CD1c-positive myeloid dendritic cell (primary cell): ENCODE measurements around the gene ZNF469.
"Not testable (repeated sequence)": the region's sequence is repeated elsewhere in the genome, so short reads cannot be mapped to it uniquely, and the experiment has no call there.

Source experiments
- DNase-seq: peaks from one replicate; pipeline ENCODE4 v3.0.0-alpha.2; 2016; ENCODE audit errors: extremely low spot score

ZNF469 gene

GRCh38 chr16:88360401-88360800 lies 22.4 kb upstream of the ZNF469 start:
- DNase-seq: not testable (repeated sequence)

- DNase-seq: no peak
These were observed 21.8 kb upstream of the ZNF469 start for GRCh38 chr16:88360999-88361398.

DNA sequence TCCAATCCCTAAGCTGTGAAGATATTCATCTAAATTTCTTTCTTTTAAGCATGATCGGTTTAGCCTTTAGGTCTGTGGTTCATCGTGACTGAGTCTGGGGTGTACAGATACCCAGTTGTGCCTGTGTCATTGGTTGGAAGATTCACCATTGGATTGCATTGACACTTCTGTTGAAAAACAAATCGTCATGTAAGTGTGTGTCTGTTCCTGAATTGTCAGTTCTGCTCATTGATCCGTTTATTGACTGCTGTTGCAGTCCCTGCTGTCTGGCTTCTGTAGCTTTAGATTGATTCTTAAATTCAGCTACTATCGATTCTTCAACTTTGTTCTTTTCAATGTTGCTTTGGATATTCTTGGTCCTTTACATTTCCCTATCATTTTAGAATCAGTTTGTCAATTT lies 21.0 kb upstream of the ZNF469 start:
- DNase-seq: no peak

DNA sequence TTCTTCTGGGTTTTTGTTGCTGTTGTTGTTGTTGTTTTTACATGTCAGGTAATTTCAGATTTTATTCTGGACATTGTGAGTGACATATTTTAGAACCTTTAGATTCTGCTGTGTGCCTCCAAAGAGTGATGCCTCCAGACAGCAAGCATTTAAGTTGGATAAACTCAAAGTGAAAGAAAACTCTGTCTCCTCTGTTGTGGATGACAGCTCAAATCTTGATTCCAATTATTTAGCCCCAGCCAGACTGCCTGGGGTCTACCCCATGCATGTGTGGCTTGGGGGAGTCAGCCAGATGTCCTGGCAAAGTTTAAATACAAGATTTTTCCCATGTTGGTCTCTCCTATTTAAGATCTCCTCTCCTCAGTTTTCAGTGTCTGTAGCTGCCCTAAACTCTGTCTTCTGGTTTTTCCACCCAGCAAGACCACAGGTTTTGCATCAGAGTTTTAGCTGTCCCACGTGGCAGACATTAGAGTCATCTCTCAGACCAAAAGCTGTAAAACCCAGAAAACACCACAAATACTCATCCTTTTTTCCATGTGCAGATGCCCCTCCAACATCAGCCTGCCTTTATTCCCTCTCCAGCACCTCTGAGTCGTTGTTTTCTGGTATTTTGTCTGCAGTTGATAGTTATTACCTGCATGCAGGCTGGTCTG lies 19.4 kb upstream of the ZNF469 start:
- no peak for DNase-seq

- no peak for DNase-seq
These were observed 17.4 kb upstream of the ZNF469 start for GRCh38 chr16:88365244-88365865.

GRCh38 chr16:88366032-88366703 lies 16.6 kb upstream of the ZNF469 start:
- DNase-seq: no peak

DNA sequence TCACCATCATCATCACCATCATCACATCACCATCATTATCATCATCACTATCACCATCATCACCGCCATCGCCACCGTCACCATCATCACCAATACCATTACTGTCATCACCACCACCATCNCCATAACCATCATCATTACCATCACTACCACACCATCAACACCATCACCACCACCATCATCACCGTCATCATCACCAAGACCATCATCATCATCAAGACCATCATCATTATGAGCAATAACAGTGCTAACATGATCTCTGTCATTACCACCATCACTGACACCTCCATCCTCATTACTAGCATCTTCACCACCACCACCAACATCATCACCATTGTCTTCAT lies 16.1 kb upstream of the ZNF469 start:
- DNase-seq: no peak

GRCh38 chr16:88367560-88367959 lies 15.2 kb upstream of the ZNF469 start:
- no peak for DNase-seq

GRCh38 chr16:88368036-88368435 lies 14.7 kb upstream of the ZNF469 start:
- DNase-seq: no peak

- no peak for DNase-seq
These were observed 13.8 kb upstream of the ZNF469 start for GRCh38 chr16:88368994-88369393.

- DNase-seq: no peak
These were observed 13.2 kb upstream of the ZNF469 start for GRCh38 chr16:88369447-88370008.

DNA sequence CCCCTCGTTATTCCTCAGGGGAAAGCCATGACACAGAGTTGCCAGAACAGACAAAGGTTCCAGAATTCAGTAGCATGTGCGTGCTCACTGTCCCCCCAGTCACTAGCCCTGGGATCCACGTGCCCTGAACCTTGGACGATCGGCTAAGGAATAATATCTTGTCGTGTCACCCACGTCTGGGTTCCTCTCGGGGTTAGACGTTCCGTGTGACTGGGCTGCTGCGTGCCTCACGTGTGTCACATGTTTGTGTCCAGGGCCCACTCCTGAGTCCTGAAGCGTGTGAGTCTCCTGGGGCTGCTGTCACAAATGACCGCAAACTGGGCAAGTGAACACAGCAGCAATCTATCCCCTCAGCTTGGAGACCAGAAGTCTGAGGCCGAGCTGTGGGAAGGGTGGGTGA lies 12.4 kb upstream of the ZNF469 start:
- no peak for DNase-seq

- no peak for DNase-seq
These were observed 10.2 kb upstream of the ZNF469 start for GRCh38 chr16:88372522-88372921.

DNA sequence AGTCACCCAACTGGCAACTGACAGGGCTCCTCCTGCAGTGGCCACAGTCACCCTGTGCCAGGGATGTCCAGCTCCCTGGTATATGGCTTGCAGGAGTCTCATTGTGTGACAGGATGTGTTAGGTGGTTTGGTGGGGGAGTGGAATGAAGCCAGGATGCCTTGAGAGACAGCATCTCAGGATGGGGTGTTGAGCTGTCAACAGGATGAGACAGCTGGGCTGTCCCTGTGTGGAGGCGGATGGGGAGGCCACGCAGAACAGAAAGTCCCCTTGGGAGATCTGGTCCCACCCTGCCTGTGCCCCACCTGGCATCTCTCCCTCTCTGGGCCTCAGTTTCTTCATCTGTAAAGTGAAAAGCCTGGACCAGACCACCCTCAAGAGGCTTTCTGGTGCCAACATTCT lies 9.5 kb upstream of the ZNF469 start:
- DNase-seq: no peak

GRCh38 chr16:88373927-88374492 lies 8.7 kb upstream of the ZNF469 start:
- no peak for DNase-seq

DNA sequence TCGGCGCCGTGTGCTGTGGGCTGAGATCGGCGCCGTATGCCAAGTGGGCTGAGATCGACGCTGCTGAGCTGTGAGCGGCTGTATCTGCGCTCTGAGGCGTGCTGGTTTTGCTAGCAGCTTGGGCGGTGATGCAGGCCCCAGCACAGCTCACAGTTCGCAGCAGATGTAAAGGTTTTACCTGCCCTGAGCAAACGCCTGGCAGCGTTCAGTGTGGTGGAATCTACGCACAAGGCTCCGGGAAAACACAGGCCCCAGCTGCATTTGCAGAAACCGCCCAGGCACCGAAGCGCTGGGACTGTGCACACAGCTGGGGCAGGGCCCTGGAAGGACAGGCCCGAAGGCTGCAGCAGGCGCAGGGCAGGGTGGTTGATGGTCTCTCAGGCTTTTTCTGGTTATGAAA lies 8.0 kb upstream of the ZNF469 start:
- DNase-seq: no peak

- no peak for DNase-seq
These were observed 7.4 kb upstream of the ZNF469 start for GRCh38 chr16:88375236-88375975.

DNA sequence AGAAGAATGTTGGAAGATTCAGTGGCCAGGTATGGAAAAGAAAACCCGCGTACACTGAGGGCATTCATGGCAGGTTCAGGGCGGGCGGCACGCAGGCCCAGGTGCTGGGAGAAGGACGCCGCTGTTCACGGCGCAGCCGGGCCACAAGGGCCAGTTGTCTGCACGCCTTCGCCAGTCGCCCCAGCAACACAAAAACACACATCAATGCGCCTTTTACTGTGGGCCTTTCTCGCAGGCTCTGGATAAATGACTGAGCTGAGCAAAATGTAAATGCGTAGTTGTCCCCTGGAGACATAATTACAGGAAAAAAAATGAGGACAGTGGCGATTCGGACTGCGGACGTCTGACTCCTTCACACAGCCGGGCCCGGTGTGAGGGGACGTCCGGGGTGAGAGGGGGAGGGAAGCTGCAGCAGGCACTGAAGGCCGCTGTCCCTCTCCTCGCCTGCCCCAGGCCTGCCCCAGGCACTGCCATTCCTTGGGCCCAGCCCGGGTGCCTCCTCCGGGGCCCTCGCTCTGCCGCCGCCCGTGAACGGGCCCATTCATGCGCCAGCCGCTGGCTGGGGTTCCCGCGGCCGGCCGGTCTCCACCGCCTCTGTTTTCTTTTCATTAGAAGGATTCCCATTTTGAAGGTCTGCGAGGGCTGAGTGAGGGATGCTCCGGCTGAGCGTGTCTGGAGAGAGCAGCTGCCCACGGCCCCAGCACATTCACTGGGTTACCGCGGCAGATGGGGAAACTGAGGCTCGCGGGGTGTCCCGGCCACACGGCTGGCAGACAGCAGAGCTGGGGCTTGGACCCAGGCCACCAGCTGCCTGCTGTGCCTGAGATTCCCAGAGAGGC lies 6.5 kb upstream of the ZNF469 start:
- no peak for DNase-seq

GRCh38 chr16:88376835-88377726 lies 5.7 kb upstream of the ZNF469 start:
- no peak for DNase-seq

DNA sequence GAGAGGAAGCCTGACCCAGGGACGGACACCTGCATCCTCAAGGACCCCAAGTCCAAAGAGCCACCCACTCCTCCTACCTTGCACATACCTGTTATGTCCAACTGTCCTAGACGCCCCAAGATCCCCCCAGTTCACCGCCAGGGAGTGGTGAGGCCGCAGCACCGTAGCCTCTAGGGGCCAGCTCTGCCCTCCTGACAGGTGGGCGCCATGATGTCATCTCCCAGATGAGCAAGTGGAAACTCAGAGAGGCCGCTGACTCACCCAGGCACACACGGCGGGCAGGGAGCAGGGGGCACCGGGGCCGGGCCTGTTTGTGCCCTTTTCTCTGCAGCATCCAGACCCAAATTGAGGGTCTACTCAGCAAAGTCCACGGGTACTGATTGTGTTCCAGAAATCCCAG lies 4.8 kb upstream of the ZNF469 start:
- no peak for DNase-seq
